UCSD-AML1 (cell line): ENCODE results near the gene GREB1.

Source experiments
- DNase-seq: peaks from one replicate; lab custom pipeline; 2025; ENCODE audit not compliant: unreplicated experiment; lab: John Stamatoyannopoulos, UW

Gene GREB1

DNA sequence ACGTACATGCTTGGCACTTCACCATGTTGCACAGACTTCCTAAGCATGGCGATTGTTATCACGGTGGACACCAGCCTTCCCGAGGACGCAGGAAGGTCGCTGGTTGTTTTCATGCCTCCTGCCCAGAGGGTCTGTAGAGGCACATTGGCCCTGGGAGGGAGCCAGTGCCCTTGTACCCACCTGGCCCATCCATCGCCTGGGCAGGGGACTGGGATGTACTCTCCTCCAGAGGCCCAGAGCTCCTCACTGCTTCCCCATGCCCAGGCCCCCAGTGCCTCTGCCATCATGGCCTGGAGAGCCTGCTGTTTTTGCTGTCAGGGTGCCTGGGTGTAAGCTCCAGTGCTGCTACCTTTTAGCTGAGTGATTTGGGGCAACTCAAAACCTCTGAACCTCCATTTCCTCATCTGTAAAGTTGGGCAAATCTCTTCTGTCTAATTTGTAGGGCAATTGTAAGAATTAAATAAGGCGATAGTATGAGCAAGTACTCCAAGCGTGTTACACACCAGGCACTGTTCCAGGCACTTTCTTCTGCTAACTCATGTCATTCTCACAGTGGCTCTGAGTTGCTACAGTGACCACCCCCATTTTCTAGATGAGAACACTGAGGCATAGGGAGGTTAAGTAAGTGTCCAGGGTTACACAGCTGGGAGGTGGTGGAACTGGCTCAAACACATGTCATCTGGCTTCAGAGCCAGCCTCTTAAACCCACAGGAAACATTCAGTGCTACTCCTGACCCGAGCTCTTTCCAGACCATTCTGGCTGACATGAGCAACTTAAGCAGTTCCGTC is 45.3 kb downstream of the GREB1 start:
- DNase-seq: no peak

DNA sequence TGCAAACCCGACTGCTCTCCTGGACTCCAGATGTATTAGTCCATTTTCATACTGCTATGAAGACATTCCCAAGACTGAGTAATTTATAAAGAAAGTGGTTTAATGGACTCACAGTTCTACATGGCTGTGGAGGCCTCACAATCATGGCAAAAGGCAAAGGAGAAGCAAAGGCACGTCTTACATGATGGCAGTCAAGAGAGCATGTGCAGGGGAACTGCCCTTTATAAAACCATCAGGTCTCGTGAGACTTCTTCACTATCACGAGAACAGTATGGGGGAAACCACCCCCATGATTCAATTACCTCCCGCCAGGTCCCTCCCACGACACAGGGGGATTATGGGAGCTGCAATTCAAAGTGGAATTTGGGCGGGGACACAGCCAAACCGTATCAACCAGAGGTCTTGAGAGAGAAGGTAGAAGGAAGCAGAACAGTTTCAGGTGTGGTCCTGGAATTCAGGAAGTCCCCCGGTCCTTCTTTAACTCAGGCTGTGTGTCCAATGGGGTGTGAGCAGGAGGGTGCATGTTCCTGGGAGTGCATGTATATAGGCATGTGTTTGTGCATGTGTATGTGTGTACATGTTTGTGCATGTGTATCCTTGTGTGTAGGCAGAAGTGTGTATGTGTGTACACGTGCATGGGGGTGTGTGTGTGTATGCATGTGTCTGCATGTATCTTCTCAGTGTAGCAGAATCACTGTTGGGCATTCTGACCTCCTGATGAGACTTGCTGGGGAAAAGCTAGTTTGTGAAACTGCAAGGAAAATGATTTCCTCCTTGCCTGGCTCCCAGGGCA is 46.2 kb downstream of the GREB1 start:
- DNase-seq: no peak

DNA sequence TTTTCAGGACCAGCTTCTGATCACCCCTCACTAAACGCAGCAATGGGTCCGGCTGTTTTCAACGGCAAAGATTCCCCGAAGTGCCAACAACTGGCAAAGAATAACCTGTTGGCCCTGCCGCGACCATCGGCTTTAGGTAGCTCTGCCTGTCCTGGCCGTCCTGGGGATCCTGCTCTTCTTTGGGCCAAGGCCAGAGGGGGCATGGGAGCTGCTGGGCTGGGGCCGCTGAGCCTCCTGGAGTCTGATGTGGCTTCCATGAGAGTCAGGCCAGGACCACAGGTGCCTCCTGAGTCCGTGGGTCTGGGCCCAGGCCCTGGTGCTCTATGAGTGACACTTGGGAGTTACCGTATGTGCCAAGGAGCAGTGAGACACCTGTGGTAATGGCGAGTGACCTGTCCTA is 46.9 kb downstream of the GREB1 start:
- no peak for DNase-seq

DNA sequence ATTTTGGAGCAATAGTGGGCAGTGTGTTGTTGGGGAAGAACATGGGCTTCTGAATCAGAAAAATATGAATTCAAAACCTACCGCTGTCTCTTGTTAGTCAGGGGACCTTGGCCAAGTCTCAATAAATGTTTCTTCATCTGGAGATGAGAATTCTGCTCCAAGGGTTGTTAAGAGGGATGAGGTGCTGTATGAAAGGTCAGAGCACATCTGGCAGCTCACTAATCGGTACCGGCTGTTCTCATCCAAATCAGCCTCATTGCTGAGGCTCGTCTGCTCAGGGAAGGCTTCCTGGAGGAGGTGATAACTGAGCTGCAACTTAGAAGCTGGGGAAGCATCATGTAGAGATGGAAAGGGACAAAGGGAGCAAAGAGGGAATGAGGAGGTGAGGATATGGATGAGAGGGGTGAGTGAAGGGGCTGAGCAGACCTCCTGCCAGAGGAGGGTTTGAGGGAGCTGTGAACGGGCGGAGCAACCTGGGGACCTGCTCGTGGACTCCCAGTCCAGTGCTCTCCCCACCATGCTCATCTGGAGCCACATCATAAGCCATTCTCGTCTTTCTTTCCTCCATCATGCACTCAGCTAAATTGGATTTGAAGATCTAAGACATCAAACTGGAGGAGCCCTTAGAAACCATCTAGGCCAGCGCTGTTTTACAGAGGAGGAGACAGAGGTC is 47.4 kb downstream of the GREB1 start:
- DNase-seq: no peak

DNA sequence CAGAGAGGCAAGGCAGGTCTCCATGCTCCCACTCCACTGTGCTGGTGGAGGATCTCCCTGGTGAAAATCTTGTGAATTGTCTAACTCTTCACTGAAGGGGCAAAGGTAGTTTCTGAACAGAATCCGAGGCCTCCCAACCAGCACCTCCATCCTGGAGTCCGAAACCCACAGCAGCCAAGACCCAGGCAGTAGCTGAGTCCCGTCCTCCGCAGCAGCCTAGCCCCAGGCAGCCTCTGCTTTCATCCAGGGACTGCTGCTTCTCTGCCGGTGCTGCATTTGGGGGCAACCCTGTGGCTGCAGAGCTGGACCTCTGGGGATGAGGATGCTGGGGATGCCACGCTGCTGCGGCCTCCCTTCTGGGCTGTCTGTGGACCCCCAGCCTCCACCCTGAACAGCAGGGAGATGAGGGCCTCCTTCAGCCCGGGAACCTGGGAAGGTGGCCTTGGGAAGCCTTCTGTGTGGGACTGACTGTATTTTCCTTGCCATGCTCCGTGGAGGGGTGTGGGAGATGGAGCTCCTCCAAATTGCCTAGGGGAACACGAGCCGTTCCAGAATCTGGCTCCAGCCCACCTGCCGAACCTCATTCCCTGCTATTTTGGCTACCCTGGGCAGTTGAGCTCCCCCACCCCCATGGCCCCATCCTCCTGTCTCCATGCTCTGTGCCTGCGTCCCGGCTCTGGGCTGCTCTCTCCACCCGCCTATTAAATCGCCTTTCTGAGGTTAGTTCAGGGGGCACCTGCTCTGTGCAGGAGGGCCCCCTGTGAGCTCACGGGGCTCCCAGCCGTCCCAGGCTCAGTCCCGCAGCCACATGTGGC is 48.2 kb downstream of the GREB1 start:
- DNase-seq: no peak

DNA sequence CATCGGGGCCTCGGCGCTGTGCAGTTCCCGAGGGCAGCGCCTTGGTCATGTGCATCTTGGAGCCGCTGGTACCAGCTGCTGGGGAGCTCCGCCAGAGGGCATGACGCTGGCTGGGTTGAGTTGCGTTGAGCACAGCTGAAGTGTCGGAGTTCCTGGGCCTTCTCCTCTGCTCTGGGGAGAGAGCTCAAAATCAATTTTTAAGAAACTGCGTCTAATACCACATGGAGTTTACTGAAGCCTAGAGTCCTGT is 48.7 kb downstream of the GREB1 start:
- DNase-seq: no peak

DNA sequence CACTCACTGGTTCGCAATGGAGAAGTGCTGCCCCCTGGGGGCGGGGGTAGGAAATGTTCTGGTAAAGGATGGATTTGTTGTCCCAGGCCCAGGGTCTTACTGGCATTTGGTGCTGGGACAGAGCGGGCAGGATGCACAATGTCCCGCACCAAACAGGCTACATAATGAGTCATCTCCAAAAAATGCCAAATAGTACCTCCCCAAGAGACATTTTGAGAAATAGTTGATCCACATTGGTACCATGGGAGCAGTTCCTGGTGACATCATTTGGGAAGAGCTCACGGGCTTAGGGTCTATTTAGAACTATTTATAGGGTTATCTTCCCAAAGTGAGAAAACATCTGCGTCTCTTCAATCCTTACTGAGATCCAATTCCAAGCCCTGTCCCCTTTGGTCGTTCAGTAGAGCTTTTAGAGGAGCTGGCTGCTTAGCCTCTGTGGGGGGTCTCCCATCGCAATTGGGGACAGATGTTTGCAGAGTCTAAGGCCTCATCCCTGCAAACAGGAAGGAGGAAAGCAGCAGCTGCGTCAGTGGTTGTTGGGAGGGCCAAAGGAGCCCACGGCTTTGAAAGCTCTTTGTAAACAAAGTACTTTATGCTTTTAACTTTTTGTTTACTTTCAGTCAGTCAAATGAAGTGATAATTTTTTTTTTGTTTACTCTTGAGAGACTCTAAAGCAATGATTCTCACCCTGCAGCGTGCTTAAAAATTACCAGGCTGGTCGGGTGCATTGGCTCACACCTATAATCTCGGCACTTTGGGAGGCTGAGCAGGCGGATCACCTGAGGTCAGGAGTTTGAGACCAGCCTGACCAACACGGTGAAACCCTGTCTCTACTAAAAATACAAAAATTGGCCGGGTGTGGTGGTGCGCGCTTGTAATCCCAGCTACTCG is 49.3 kb downstream of the GREB1 start:
- DNase-seq: peak; percentile 65

DNA sequence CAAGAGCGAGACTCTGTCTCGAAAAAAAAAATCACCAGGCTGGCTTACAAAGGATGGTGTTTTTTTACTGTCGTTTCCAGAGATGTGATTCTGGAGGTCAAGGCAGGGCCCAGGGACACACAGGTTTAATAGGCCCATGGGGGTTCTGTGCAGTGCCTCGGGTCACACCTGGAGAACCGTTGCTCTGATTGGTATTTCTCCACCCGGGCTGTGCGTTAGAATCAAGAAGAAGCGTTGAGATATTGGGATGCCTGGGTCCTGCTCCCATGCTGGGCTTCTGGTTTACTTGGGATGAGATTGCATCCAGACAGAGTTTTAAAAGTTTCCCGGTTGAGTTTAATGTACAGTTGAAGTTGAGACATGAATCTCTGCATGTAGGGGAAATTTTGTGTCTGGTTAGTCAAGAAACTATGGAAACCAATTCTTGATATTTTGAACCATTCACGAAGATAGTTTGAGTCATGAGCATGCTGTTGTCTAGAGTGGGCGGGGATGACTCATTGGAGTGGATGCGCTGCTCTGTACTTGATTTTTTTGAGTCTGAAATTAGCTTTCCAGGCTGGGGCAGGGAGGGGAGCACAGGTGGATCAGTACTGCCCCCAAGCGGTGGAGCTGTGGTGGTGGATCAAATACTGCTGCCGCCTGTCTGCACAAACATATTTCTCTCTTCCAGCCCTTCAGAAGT is 50.1 kb downstream of the GREB1 start:
- peak; percentile 61 for DNase-seq

DNA sequence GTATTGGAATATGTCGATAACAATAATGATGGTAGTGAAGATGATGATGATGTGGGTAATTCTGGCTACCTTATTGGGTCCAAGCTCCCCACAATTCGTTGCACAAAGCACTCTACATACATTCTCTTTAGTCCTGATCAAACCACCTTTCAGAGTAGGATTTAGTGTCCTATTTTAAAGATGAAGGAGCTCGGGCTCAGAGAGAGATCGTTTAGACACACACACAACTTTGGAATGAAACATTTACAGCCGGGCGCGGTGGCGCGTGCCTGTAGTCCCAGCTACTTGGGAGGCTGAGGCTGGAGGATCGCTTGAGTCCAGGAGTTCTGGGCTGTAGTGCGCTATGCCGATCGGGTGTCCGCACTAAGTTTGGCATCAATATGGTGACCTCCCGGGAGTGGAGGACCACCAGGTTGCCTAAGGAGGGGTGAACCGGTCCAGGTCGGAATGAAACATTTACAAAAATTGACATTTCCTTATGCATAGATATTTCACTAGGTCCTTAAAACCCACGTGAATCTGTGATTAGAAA is 50.7 kb downstream of the GREB1 start:
- no peak for DNase-seq

DNA sequence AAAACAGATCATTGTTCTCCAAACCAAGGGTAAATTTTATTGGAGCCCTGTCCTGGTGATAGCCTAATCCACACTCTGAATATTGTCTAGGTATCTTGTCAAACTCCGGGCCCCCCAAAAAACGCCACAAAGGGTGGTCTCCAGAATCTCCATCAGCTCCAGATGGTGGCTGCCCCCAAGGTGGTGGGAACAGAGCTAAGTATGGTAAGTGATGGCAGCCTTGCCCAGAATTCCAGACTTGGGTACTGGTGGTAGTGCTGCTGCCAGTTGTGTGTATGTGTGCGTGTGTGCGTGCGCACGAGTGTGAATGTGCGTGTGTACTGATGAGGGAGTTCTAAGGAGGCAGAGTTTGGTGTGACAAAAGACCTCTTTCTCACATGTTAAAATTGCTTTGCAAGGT is 51.2 kb downstream of the GREB1 start:
- no peak for DNase-seq

DNA sequence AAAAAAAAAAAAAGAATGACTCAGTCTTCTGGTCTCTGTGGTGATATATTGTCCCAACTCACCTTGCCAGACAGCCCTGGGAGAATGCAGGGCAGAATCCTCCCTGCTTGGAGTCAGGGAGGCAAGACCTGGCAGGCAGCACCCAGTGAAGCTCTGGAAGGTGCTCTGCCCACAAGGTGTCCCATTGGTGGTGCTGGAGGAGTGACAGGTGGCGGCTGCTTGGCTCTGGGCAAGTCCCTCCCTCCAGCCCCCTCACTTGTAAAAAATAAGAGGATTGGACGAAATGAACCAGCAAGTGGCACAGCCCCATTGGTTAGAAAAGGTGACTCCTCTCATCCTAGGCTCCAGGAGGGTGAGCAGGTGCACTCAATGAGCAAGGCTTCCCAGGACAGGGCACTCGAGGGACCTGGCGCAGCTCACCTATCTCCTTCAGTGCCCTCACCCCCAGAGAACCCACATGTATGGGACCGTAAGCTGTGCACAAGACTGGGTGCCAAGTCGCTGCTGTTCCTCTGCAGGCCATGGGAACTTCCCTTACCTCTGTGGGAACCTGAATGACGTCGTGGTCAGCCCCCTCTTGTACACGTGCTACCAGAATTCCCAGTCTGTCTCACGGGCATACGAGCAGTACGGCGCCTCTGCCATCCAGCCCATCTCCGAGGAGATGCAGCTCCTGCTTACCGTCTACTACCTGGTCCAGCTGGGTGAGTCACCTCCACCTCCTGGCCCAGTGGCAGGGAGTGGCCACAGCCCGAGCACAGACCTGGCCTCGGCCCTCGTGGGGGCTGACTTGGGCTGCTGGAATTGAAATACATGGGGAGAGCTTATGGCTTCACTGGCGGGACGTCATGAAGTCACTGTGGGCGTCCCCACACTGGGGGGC is 54.6 kb downstream of the GREB1 start:
- DNase-seq: no peak

DNA sequence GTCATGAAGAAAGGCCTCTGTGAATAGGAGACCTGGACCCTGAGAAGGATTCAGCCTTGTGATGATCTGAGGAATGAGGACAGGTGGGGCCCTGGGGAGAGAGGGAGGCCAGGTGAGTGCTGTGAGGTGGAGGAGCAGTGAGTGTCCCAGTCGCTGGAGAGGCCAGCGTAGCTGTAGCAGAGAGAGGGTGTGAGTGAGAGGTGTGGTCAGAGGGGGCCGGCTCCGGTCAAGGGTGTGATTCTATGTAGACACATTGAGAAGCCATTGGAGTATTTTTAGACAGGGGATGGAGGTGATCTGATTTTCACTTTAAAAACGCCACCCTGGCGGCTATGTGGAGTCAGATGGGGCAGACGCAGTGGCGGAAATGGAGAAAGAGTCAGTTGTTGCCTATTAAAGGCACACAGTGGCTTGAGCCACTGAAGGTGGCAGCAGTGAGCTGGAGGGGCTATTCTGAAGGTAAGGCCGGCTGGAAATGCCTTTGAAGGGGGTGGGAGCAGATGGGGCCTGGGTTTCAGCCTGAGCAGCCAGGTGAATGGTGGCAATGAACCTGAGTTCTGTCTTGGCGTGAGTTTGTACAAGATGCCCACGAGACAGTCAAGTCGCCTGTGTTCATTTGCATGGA is 55.6 kb downstream of the GREB1 start:
- no peak for DNase-seq

DNA sequence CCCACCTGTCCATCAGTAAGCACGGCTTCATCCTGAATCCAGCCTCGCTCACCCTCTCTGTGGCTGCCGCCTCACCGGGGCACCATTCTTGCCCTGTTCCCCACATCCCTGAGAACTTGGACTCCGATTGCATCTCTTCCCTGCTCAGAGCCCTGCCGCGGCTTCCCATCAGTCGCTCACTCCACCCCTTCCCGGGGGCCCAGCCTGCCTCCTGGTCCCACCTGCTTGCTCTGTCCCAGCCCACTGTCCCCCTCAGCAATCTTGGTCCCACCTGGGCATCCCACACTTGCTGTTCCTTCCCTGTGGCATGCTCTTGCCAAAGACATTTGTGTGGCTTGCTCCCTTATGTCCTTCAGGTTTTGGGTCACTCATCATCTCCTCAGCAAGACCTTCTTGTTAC is 56.3 kb downstream of the GREB1 start:
- DNase-seq: no peak

DNA sequence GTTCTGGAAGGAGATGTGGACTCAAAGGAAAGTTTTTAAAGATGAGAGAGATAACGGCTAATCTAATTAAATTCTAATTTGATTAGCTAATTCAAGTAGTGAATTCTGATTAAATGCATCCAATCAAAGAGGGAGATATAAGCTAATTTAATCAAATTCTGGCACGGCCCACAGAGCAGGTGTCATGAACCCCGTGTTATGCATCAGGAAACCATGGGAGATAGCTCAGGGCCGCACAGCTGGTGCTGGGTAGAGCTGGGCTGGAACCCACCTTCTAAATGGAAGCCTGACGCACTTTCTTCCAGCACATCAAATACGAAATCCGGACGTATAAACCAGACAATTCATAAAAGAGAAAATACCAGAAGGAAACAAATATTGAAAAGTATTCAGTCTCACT is 57.2 kb downstream of the GREB1 start:
- no peak for DNase-seq

DNA sequence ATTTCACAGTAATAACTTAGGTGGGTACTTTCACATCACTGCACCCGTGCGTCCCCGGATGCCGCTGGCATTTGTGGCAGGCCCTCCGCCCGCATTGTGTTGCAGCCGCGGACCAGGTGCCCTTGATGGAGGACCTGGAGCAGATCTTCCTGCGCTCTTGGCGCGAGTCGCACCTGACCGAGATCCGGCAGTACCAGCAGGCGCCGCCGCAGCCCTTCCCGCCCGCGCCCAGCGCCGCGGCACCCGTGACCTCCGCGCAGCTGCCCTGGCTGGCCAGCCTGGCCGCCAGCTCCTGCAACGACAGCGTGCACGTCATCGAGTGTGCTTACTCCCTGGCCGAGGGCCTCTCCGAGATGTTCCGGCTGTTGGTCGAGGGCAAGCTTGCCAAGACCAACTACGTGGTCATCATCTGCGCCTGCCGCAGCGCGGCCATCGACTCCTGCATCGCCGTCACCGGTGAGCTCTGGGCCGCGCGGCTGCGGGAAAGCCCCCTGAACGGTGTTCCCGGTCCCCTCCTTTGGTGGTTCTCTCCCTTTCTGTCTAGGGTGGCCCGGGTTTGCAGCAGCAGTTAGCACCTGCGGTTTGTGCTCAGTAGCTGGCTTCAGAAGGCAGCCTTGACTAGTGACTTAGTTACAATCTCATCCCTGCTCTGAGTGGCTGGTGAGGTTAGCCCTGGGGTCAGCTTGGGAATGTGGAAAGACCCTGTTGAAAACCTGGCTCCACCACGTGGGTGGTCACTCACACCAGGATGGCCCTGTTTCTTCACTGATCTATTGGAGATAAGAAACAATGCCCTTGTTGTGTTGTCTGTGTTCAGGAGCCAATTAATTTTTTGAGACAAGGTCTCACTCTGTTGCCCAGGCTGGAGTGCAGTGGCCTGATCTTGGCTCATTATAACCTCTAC is 59.1 kb downstream of the GREB1 start:
- DNase-seq: no peak

DNA sequence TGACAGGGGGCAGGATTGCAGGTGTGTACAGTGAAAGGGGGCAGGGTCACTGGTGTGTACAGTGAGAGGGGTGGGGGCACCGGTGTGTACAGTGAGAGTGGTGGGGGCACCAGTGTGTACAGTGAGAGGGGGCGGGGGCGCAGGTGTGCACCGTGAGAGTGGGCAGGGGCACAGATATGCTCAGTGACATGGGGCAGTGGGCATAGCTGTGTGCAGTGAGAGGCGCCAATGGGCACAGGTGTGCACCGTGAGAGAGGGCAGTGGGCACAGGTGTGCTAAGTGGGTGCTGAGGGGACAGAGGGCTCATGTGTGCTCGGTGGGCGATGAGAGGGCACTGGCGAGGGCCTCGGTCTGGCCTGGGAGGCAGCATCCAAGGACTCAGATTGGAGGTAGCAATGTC is 63.0 kb downstream of the GREB1 start:
- no peak for DNase-seq

DNA sequence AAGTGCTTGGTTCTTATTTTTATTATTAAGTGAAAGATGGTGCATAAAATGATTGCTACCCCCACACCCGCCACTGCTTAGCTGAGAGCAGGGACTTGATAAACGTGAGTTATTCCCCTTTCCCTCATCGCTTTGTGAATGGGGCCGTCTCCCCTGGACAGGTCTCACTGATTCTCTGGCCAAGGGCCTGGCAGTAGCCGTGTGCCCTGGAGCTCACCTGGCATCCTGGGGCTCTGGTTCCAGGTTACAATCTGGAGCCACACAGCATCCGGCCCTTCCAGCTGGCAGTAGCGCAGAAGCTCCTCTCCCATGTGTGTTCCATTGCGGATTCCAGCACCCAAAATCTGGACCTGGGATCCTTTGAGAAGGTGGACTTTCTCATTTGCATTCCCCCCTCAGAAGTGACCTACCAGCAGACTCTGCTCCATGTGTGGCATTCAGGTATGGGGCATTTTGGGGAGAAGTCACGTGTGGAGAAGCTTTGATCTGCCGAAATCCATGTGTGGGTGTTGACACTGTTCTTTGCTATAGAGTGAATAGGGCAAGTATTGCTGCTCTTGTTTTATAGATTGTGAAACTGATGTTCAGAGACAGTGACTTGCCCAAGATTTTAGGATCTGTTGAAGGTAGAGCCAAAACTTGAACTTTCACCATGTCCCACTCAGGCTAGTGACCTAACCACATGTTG is 63.8 kb downstream of the GREB1 start:
- DNase-seq: no peak
